ENCODE results near the gene MYBBP1A. TPM values are rescaled to one million over a fixed set of nuclear protein-coding genes. Genes with fewer than 3 reads are reported as not detected.
A peak's percentile ranks its signal among the peaks of the same experiment; 100 is the strongest.

MYBBP1A gene
- total RNA-seq, 1 donor = 49.2 TPM

DNA sequence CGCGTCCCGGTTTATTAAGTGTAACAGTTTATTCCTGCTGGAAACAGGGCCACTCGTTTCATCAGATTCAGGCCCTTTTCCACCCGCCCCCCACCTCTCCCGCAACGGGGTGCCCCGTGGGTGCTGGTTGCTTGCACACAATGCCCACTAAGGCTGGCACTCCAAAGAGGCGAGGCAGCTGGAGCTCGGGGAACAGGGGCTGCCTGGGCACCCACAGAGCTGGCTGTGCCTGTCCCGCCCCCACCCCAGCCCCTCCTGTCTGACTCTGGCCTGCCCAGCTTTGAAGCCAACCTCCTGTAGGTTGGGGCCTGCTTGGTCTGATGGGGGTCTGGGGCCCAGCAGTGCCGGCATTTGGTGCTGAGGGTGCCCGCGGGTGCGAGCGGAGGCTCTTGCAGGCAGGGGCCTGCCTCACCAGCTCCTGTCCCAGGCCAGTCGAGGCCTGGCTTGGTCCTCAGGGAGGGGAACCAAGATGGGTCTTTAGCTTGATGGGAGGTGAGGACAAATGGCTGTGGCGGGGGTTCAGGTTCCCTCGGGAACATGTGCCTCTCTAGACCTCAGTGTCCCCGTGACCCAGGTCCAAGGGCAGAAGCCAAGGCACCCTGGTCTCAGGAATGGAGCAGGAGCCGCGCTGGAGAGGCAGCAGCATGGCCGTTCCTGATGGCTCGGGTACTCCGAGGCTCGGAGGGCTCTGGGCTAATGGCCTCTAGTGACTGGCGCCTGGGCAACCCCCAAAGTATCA, 20.1 kb downstream of the MYBBP1A start:
- Histone ChIP-seq H3K4me2 (ENCODE audit: insufficient read depth, low read length) (no peak overlapping the region), H3K27me3 (ENCODE audit: insufficient read depth, low read length) (no peaks in the 10 kb centered on the region), H3K9me3 (ENCODE audit: low read depth, low read length) (no peaks in the 10 kb centered on the region), H4K20me1 (ENCODE audit: insufficient read depth, low read length) (peaks cover 4% of the 10 kb centered on the region), H3K27ac (ENCODE audit: low read depth, low read length) (no peak overlapping the region), H3K4me3 (ENCODE audit: insufficient read depth, low read length) (no peak overlapping the region), H3K36me3 (ENCODE audit: insufficient read depth, low read length) (peaks cover 10% of the 10 kb centered on the region), H3K79me2 (ENCODE audit: insufficient read depth, low read length) (no peaks in the 10 kb centered on the region), H3K4me1 (ENCODE audit: insufficient read depth, low read length) (no peaks in the 10 kb centered on the region), H2AFZ (ENCODE audit: low read length) (no peak overlapping the region)
- TF ChIP-seq, protein P1, sequence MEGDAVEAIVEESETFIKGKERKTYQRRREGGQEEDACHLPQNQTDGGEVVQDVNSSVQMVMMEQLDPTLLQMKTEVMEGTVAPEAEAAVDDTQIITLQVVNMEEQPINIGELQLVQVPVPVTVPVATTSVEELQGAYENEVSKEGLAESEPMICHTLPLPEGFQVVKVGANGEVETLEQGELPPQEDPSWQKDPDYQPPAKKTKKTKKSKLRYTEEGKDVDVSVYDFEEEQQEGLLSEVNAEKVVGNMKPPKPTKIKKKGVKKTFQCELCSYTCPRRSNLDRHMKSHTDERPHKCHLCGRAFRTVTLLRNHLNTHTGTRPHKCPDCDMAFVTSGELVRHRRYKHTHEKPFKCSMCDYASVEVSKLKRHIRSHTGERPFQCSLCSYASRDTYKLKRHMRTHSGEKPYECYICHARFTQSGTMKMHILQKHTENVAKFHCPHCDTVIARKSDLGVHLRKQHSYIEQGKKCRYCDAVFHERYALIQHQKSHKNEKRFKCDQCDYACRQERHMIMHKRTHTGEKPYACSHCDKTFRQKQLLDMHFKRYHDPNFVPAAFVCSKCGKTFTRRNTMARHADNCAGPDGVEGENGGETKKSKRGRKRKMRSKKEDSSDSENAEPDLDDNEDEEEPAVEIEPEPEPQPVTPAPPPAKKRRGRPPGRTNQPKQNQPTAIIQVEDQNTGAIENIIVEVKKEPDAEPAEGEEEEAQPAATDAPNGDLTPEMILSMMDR (IDR thresholded peaks at IDR 0.05; ENCODE audit: extremely low read depth, low read depth, low read length) = no peak
- peak; percentile 88 for DNase-seq (ENCODE audit: insufficient read length, low spot score, missing footprints)

DNA sequence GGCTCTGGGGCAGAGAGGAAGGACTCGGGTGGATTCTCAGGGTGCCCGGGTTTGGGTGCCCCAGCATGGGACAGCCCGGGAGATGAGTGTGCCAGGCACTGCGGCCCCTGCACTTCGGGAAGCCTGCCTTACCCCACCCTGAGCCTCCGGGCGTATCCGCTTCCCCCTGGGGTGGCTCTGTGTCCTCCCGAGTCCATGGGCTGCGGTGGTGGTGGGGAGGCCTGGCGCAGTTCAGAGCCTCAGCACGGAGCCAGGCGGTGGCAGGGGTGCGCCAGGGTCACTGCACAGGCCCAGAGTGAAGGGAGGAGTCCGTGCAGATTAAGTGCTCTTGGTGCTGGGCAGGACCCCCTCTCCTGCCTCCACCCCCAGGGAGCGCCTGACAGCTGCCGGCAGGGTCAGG, 20.7 kb downstream of the MYBBP1A start:
- TF ChIP-seq, protein P1 (IDR thresholded peaks at IDR 0.05; ENCODE audit: extremely low read depth, low read depth, low read length) = no peak
- no peak overlapping the region for H2AFZ ChIP-seq (ENCODE audit: low read length)
- no peak overlapping the region for H3K4me2 ChIP-seq (ENCODE audit: insufficient read depth, low read length)
- H3K36me3 ChIP-seq (ENCODE audit: insufficient read depth, low read length) = peaks cover 10% of the 10 kb centered on the region
- no peak overlapping the region for H3K4me3 ChIP-seq (ENCODE audit: insufficient read depth, low read length)
- no peaks in the 10 kb centered on the region for H3K27me3 ChIP-seq (ENCODE audit: insufficient read depth, low read length)
- no peak for DNase-seq (ENCODE audit: insufficient read length, low spot score, missing footprints)
- H3K9me3 ChIP-seq (ENCODE audit: low read depth, low read length) = no peaks in the 10 kb centered on the region
- peaks cover 4% of the 10 kb centered on the region for H4K20me1 ChIP-seq (ENCODE audit: insufficient read depth, low read length)
- no peak overlapping the region for H3K27ac ChIP-seq (ENCODE audit: low read depth, low read length)
- no peaks in the 10 kb centered on the region for H3K4me1 ChIP-seq (ENCODE audit: insufficient read depth, low read length)
- no peaks in the 10 kb centered on the region for H3K79me2 ChIP-seq (ENCODE audit: insufficient read depth, low read length)

DNA sequence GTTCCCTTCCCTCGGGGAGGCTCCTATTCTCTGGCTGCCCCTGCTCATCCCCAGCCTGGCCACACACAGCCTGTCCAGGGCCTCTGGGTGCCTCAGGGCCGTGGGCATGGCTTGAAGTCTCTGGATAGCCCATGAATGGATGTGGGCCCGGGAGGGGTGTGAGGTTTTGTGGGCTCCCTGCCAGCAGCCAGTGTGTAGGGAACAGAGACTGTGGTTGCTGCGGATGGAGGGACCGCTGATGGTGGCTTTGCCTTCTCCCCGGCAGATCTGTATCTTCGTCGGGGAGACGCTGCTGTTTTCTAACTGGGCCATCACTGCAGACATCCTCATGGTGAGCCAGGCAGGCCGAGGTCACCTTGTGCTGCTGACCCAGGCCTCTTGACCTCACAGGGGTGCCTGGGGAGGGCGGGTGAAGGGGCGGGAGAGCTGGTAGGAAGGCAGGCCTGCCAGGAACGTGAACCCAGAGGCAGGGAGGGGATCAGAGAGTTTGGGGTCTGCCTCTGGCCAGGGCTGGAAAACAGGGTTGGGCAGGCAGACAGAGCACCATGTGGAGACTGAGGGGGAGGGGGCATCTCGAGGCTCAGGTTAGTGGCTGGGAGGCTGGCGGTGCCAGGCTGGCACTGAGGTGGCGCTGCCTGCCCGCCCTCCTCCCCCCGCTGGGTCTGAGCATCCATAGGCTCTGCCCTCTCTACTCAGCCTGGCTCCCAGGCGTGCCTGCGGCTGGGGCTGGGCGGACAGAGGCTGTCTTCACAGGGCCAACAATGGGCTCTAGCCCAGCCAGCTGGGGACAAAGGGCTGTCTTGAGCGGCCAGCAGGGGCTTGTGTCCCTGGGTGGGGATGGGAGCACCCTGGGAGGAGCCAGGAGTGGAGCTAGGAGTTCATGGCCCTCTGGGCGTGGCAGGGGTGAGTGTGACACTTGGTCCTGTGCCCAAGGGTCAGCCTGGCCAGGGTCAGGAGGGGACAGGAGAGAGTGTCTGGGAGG, 21.4 kb downstream of the MYBBP1A start:
- DNase-seq (ENCODE audit: insufficient read length, low spot score, missing footprints) = no peak
- H3K4me3 ChIP-seq (ENCODE audit: insufficient read depth, low read length) = no peak overlapping the region
- no peak overlapping the region for H3K27ac ChIP-seq (ENCODE audit: low read depth, low read length)
- peaks cover 4% of the 10 kb centered on the region for H3K36me3 ChIP-seq (ENCODE audit: insufficient read depth, low read length)
- H3K4me2 ChIP-seq (ENCODE audit: insufficient read depth, low read length) = no peak overlapping the region
- H3K79me2 ChIP-seq (ENCODE audit: insufficient read depth, low read length) = no peaks in the 10 kb centered on the region
- TF ChIP-seq, protein P1 (IDR thresholded peaks at IDR 0.05; ENCODE audit: extremely low read depth, low read depth, low read length) = no peak
- no peaks in the 10 kb centered on the region for H3K9me3 ChIP-seq (ENCODE audit: low read depth, low read length)
- H3K27me3 ChIP-seq (ENCODE audit: insufficient read depth, low read length) = no peaks in the 10 kb centered on the region
- no peaks in the 10 kb centered on the region for H3K4me1 ChIP-seq (ENCODE audit: insufficient read depth, low read length)
- H2AFZ ChIP-seq (ENCODE audit: low read length) = no peak overlapping the region
- peaks cover 4% of the 10 kb centered on the region for H4K20me1 ChIP-seq (ENCODE audit: insufficient read depth, low read length)

Measured in osteoblast (primary cell).